Measurements from ENCODE around the gene MTG1. TPM values are rescaled to one million over a fixed set of nuclear protein-coding genes. Genes with fewer than 3 reads are reported as not detected.

Gene MTG1
- total RNA-seq, 2 donors from 2014 or later, result 9.9 to 15.1 TPM

GRCh38 chr10:133349577-133350011, 44.4 kb upstream of the MTG1 start:
- TF ChIP-seq, protein P1, sequence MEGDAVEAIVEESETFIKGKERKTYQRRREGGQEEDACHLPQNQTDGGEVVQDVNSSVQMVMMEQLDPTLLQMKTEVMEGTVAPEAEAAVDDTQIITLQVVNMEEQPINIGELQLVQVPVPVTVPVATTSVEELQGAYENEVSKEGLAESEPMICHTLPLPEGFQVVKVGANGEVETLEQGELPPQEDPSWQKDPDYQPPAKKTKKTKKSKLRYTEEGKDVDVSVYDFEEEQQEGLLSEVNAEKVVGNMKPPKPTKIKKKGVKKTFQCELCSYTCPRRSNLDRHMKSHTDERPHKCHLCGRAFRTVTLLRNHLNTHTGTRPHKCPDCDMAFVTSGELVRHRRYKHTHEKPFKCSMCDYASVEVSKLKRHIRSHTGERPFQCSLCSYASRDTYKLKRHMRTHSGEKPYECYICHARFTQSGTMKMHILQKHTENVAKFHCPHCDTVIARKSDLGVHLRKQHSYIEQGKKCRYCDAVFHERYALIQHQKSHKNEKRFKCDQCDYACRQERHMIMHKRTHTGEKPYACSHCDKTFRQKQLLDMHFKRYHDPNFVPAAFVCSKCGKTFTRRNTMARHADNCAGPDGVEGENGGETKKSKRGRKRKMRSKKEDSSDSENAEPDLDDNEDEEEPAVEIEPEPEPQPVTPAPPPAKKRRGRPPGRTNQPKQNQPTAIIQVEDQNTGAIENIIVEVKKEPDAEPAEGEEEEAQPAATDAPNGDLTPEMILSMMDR (IDR thresholded peaks at IDR 0.05), result no peak
- H3K9me3 ChIP-seq, result no peaks in the 10 kb centered on the region
- H3K36me3 ChIP-seq, result no peaks in the 10 kb centered on the region
- no peak overlapping the region for H3K27ac ChIP-seq
- H3K4me1 ChIP-seq, result no peaks in the 10 kb centered on the region
- no peak overlapping the region for H3K4me3 ChIP-seq
- no peak for DNase-seq (ENCODE audit: low spot score)
- no peaks in the 10 kb centered on the region for H3K27me3 ChIP-seq

- no peak overlapping the region for H3K4me3 ChIP-seq
- no peak overlapping the region for H3K27ac ChIP-seq
- TF ChIP-seq, protein P1 (IDR thresholded peaks at IDR 0.05), result no peak
- DNase-seq (ENCODE audit: low spot score), result no peak
- H3K27me3 ChIP-seq, result no peaks in the 10 kb centered on the region
- no peaks in the 10 kb centered on the region for H3K9me3 ChIP-seq
- no peaks in the 10 kb centered on the region for H3K36me3 ChIP-seq
- H3K4me1 ChIP-seq, result no peaks in the 10 kb centered on the region
Observed at GRCh38 chr10:133350283-133350949, 43.5 kb upstream of the MTG1 start.

GRCh38 chr10:133350950-133351329, 43.0 kb upstream of the MTG1 start:
- H3K9me3 ChIP-seq, result no peaks in the 10 kb centered on the region
- DNase-seq (ENCODE audit: low spot score), result no peak
- H3K27ac ChIP-seq, result no peak overlapping the region
- no peak overlapping the region for H3K4me3 ChIP-seq
- no peaks in the 10 kb centered on the region for H3K27me3 ChIP-seq
- no peaks in the 10 kb centered on the region for H3K36me3 ChIP-seq
- TF ChIP-seq, protein P1 (IDR thresholded peaks at IDR 0.05), result no peak
- H3K4me1 ChIP-seq, result no peaks in the 10 kb centered on the region

DNA sequence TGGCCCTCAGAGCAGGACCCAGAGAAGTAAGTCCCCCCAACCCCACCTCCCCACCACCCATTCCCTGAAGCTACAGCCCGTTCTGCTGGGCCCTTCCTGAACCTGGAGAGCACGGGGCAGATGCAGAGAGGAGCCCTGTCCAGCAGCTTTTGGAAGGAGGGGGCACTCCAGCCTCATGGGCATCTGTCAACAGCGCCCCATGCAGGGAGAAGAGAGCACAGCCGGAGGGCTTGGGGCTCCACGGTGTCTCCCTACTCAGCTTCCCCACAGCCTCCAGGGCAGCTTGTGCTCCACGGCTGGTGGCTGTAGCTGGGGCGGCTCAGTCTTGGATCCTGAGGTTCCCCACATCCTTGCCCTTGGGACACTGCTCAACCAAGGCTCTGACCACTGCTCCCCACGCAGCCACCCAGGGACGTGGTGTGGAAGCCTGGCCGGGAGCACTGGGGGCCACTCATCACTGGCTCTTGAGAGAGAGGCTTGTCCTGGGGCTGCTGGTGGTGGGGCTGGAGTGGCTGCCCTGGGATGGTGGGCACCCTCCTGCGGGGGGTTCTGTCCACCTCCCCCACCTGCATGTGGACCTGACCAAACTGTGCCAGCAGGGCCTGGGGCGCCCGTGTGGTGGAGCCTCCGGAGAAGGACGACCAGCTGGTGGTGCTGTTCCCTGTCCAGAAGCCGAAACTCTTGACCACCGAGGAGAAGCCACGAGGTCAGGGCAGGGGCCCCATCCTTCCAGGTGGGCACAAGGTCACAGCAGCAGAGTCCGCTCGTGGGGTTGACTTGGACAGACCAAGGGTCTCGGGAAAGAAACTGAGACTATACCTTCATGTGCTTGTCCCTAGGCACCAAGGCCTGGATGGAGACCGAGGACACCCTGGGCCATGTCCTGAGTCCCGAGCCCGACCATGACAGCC, 42.3 kb upstream of the MTG1 start:
- TF ChIP-seq, protein P1 (IDR thresholded peaks at IDR 0.05), result no peak
- Histone ChIP-seq H3K4me1 (peaks cover 0 to 5% of the 10 kb centered on the region in 2 donors), H3K4me3 (no peak overlapping the region), H3K27ac (no peak overlapping the region), H3K9me3 (no peaks in the 10 kb centered on the region), H3K27me3 (no peaks in the 10 kb centered on the region), H3K36me3 (no peaks in the 10 kb centered on the region)
- no peak for DNase-seq (ENCODE audit: low spot score)

GRCh38 chr10:133353202-133353959, 40.6 kb upstream of the MTG1 start:
- TF ChIP-seq, protein P1 (IDR thresholded peaks at IDR 0.05), result no peak
- Histone ChIP-seq H3K9me3 (no peaks in the 10 kb centered on the region), H3K4me1 (peaks cover 0 to 17% of the 10 kb centered on the region in 2 donors), H3K27me3 (no peaks in the 10 kb centered on the region), H3K36me3 (no peaks in the 10 kb centered on the region), H3K4me3 (no peak overlapping the region), H3K27ac (no peak overlapping the region)
- DNase-seq (ENCODE audit: low spot score), result no peak
